Myometrial cell (primary cell): ENCODE measurements around the gene KYAT1. TPM values are rescaled to one million over a fixed set of nuclear protein-coding genes. Genes with fewer than 3 reads are reported as not detected.

Source experiments
- total RNA-seq: library from RNA; depleted of rRNA; stranded (reverse); fragments of >200 nt; gene quantifications from 2 replicates; pipeline ENCODE4 v1.2.3, GENCODE V29; 2015

KYAT1 gene
- total RNA-seq = 19.1 and 25.7 TPM in 2 replicates

GRCh38 chr9:128881884-128882676, at the start of gene KYAT1, which contains the start of gene LRRC8A:
TSS of gene KYAT1 (minus strand) at chr9:128881950. CDS start at chr9:128845405, 36,545 bp downstream.
TSS of gene LRRC8A (plus strand) at chr9:128882133. CDS start at chr9:128907165, 25,032 bp downstream.

DNA sequence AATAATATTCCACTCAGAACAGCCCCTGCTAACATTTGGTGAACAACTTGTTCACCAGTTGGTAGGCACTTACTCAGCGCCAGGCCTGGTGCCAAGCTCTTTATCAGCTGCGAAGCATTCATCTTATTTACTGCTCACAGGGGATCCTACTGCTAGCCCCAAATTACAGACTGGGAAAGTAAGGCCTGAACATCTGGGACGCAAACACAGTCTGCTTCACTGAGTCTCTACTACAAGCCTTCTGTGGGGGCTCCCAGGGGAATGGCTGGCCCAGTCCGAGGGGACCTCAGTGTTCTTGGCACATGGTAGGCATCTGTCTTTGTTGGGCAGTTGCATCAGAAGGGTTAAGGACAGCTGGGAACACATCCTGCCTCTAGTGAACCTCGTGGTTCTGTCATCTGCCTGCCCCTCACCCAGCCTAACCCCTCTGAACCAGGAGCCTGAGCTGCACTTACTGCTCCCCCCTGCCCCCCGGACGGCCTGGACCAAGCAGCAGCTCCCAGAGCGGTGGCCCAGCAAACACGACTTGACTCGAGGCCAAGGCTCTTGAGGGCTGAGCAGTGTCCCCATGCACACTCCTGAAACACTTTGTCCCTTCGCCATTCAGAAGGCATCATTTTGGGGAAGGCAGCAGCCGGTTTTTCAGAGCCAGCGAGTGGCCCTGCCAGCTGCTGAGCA, 38.8 kb upstream of the KYAT1 start, which contains the start of gene PHYHD1:
Gene PHYHD1, plus strand, starts transcription at position 602 of the 678 bp plus-strand sequence. CDS start 1,342 bp downstream, outside the sequence.

GRCh38 chr9:128829477-128830251, 52.1 kb downstream of the KYAT1 start, which contains the start of gene SPOUT1:
TSS of gene SPOUT1 (minus strand) at chr9:128829794. CDS start at chr9:128829780, 14 bp downstream.

DNA sequence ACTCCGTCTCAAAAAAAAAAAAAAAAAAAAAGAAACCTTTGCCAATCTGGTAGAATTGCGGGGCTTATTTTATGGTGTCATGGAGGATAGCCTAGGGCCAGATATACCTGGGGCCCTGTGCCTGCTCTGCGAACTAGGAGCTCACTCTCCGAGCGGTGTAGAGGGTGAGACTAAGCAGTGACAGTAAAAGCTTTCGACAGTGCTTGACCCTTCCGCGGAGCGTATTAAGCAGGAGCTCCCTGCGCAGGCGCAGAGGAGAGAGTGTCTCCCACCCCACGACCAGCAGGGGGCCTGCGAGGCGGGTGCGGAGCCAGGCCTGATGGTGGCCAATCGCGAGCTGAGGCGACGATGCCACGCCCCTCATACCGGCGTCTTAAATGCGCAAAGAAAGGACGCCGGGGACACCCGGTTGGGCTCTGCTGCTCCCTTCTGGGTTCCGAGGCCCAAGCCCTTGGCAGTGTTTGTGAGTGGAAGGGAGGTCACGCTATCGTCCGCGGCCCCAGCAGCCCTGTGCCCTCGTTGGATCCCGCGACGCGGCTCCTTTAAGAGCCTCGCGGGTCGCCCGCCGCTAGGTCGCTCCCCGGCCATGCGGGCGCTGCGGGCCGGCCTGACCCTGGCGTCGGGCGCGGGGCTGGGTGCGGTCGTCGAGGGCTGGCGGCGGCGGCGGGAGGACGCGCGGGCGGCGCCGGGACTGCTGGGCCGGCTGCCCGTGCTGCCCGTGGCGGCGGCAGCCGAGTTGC, 63.5 kb downstream of the KYAT1 start, which contains the start of gene ENDOG:
Gene ENDOG, plus strand, starts transcription at position 402 of the 740 bp plus-strand sequence. Its CDS starts 185 bp downstream, at position 587.

GRCh38 chr9:128786681-128787601, 94.8 kb downstream of the KYAT1 start, which contains the start of gene TBC1D13:
TSS of gene TBC1D13 (plus strand) at chr9:128787253. CDS start at chr9:128787354, 101 bp downstream.

Other genes starting within 250 kb of the KYAT1 start
- gene DYNC2I2, start 225.1 kb downstream of the KYAT1 start, total RNA-seq = 112 and 139 TPM in 2 replicates
- 258 and 367 TPM in 2 replicates for gene SET, start 192.7 kb downstream of the KYAT1 start, total RNA-seq
- gene PKN3, start 179.4 kb downstream of the KYAT1 start, total RNA-seq = 3.7 and 4.6 TPM in 2 replicates
- 89.1 and 122 TPM in 2 replicates for gene ZDHHC12, start 157.8 kb downstream of the KYAT1 start, total RNA-seq
- gene ZER1, start 110.0 kb downstream of the KYAT1 start, total RNA-seq = 21.3 and 33.7 TPM in 2 replicates
- gene TBC1D13, start 94.7 kb downstream of the KYAT1 start, total RNA-seq = 13.5 and 13.6 TPM in 2 replicates
- 28.0 and 40.4 TPM in 2 replicates for gene ENDOG, start 63.5 kb downstream of the KYAT1 start, total RNA-seq
- 25.4 and 31.0 TPM in 2 replicates for gene SPOUT1, start 52.2 kb downstream of the KYAT1 start, total RNA-seq
- 39.2 and 44.1 TPM in 2 replicates for gene LRRC8A, start 183 bp upstream of the KYAT1 start, total RNA-seq
- gene PHYHD1, start 39.0 kb upstream of the KYAT1 start, total RNA-seq = 5.5 and 9.7 TPM in 2 replicates
- gene DOLK, start 65.7 kb upstream of the KYAT1 start, total RNA-seq = 29.1 and 37.5 TPM in 2 replicates
- 30.8 and 37.9 TPM in 2 replicates for gene NUP188, start 65.7 kb upstream of the KYAT1 start, total RNA-seq
- 38.6 and 39.2 TPM in 2 replicates for gene SH3GLB2, start 146.4 kb upstream of the KYAT1 start, total RNA-seq
- gene MIGA2, start 154.7 kb upstream of the KYAT1 start, total RNA-seq = 12.9 and 29.1 TPM in 2 replicates
- 12.7 and 13.5 TPM in 2 replicates for gene DOLPP1, start 199.2 kb upstream of the KYAT1 start, total RNA-seq
- 70.0 and 78.4 TPM in 2 replicates for gene CRAT, start 228.8 kb upstream of the KYAT1 start, total RNA-seq
- 225 and 240 TPM in 2 replicates for gene PTPA, start 229.5 kb upstream of the KYAT1 start, total RNA-seq